SK-N-MC (cell line): ENCODE results near the gene TANC1.

Experiments
- EZH2 ChIP-seq: fragments of 200-600 bp; sonication (generic); IDR thresholded peaks from one replicate; pipeline ENCODE4 v1.6.1; 2017; ENCODE audit warnings: antibody characterized with exemption
- POLR2AphosphoS5 ChIP-seq: IDR thresholded peaks from 2 replicates; pipeline ENCODE4 v1.6.1; 2012; ENCODE audit warnings: mild to moderate bottlenecking, low read depth, low read length, borderline replicate concordance

GRCh38 chr2:159106109-159106508, 137.7 kb downstream of the TANC1 start:
- TF ChIP-seq EZH2 (no peak), POLR2AphosphoS5 (no peak)
